Germinal center (tissue), 1 donor: ENCODE data around the gene PTH1R.

Experiments
- DNase-seq: peaks from one replicate; pipeline ENCODE4 v3.0.0; 2012; ENCODE audit warnings: mixed read lengths, low spot score

PTH1R gene

GRCh38 chr3:46864061-46864881, 13.2 kb upstream of the PTH1R start:
- DNase-seq, result no peak

GRCh38 chr3:46865031-46865507, 12.5 kb upstream of the PTH1R start:
- DNase-seq, result no peak

- DNase-seq, result no peak
These were observed 12.0 kb upstream of the PTH1R start for GRCh38 chr3:46865546-46865945.

- DNase-seq, result no peak
These were observed 11.4 kb upstream of the PTH1R start for GRCh38 chr3:46866032-46866595.

GRCh38 chr3:46866720-46867549, 10.6 kb upstream of the PTH1R start:
- DNase-seq, result peak; percentile 77

- DNase-seq, result no peak
These were observed 10.0 kb upstream of the PTH1R start for GRCh38 chr3:46867550-46867898.

GRCh38 chr3:46868287-46868686, 9.2 kb upstream of the PTH1R start:
- DNase-seq, result no peak

- no peak for DNase-seq
These were observed 8.6 kb upstream of the PTH1R start for GRCh38 chr3:46868948-46869347.

- DNase-seq, result no peak
These were observed 8.1 kb upstream of the PTH1R start for GRCh38 chr3:46869440-46869839.

GRCh38 chr3:46870651-46871050, 6.9 kb upstream of the PTH1R start:
- no peak for DNase-seq

GRCh38 chr3:46871222-46871621, 6.3 kb upstream of the PTH1R start:
- no peak for DNase-seq

- DNase-seq, result no peak
These were observed 4.0 kb upstream of the PTH1R start for GRCh38 chr3:46873521-46873920.

GRCh38 chr3:46874430-46874829, 3.1 kb upstream of the PTH1R start:
- DNase-seq, result no peak

GRCh38 chr3:46875560-46875959, 2.0 kb upstream of the PTH1R start:
- no peak for DNase-seq

- no peak for DNase-seq
These were observed 914 bp upstream of the PTH1R start for GRCh38 chr3:46876313-46877300.

- DNase-seq, result no peak
These were observed 1.4 kb downstream of the PTH1R start for GRCh38 chr3:46878781-46879436.

- DNase-seq, result no peak
These were observed 3.5 kb downstream of the PTH1R start for GRCh38 chr3:46880884-46881595.

- DNase-seq, result no peak
These were observed 4.3 kb downstream of the PTH1R start for GRCh38 chr3:46881596-46882376.

GRCh38 chr3:46882377-46883053, 5.0 kb downstream of the PTH1R start:
- DNase-seq, result no peak
